Epidermal melanocyte (primary cell): ENCODE results near the gene ELFN1.
"Not testable (repeated sequence)": the region's sequence is repeated elsewhere in the genome, so short reads cannot be mapped to it uniquely, and the experiment has no call there.

Experiments used
- DNase-seq: peaks from one replicate; pipeline ENCODE4 v3.0.0; 2011; ENCODE audit warnings: low spot score; ENCODE audit not compliant: insufficient read length

ELFN1 gene

GRCh38 chr7:1753564-1753867, 83.4 kb downstream of the ELFN1 start:
- no peak for DNase-seq

- DNase-seq, result no peak
These were observed 84.3 kb downstream of the ELFN1 start for GRCh38 chr7:1754345-1754908.

- DNase-seq, result no peak
These were observed 85.9 kb downstream of the ELFN1 start for GRCh38 chr7:1755783-1756625.

- DNase-seq, result no peak
These were observed 87.5 kb downstream of the ELFN1 start for GRCh38 chr7:1757601-1758000.

- DNase-seq, result no peak
These were observed 88.2 kb downstream of the ELFN1 start for GRCh38 chr7:1758028-1758858.

- no peak for DNase-seq
These were observed 88.9 kb downstream of the ELFN1 start for GRCh38 chr7:1758859-1759521.

GRCh38 chr7:1761097-1761496, 91.0 kb downstream of the ELFN1 start:
- DNase-seq, result no peak

GRCh38 chr7:1761774-1762173, 91.7 kb downstream of the ELFN1 start:
- no peak for DNase-seq

- no peak for DNase-seq
These were observed 92.3 kb downstream of the ELFN1 start for GRCh38 chr7:1762238-1762945.

GRCh38 chr7:1763033-1763432, 93.0 kb downstream of the ELFN1 start:
- no peak for DNase-seq

- DNase-seq, result not testable (repeated sequence)
These were observed 93.8 kb downstream of the ELFN1 start for GRCh38 chr7:1763911-1764310.

GRCh38 chr7:1765336-1765735, 95.3 kb downstream of the ELFN1 start:
- no peak for DNase-seq

GRCh38 chr7:1767524-1767923, 97.4 kb downstream of the ELFN1 start:
- no peak for DNase-seq

- no peak for DNase-seq
These were observed 98.8 kb downstream of the ELFN1 start for GRCh38 chr7:1768832-1769231.

GRCh38 chr7:1769286-1770200, 99.5 kb downstream of the ELFN1 start:
- no peak for DNase-seq

- DNase-seq, result no peak
These were observed 100.3 kb downstream of the ELFN1 start for GRCh38 chr7:1770331-1770730.

GRCh38 chr7:1775389-1775788, 105.3 kb downstream of the ELFN1 start:
- DNase-seq, result no peak

- DNase-seq, result no peak
These were observed 107.0 kb downstream of the ELFN1 start for GRCh38 chr7:1777122-1777521.

GRCh38 chr7:1779445-1779844, 109.4 kb downstream of the ELFN1 start:
- DNase-seq, result no peak

- DNase-seq, result no peak
These were observed 111.3 kb downstream of the ELFN1 start for GRCh38 chr7:1781369-1781768.
